AG10803 (cell line): ENCODE results near the gene TDRD9.

Source experiments
- DNase-seq: peaks from one replicate; pipeline ENCODE4 v3.0.0; 2010; ENCODE audit warnings: low read depth
- H3K4me3 ChIP-seq: 2 replicates; pipeline ENCODE4 v1.5.1; 2011; ENCODE audit warnings: mild to moderate bottlenecking, low read length, control low read depth
- TF ChIP-seq, protein P1 (sequence below): conservative IDR thresholded peaks from 2 replicates; pipeline ENCODE4 v1.5.1; 2011; ENCODE audit warnings: mild to moderate bottlenecking, low read length, control low read depth, inconsistent platforms

Gene TDRD9

DNA sequence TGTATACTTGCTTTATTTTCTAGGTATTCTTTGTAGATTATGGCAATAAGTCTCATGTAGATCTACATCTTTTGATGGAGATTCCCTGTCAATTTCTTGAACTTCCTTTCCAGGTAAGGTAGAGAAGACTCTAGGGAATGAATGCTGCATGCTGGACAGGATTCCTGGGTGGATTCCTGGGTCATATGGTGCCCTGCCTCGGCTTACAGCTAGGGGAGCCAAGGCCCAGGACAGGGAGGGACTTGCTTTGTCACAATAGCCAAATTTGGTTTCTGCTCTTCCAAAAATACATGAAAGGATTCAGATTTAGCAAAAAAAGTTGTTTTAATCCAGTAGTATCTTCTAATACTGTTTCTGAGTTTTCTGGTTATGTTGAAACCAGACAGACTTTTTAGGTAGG, 97.8 kb downstream of the TDRD9 start:
- TF ChIP-seq, protein P1, sequence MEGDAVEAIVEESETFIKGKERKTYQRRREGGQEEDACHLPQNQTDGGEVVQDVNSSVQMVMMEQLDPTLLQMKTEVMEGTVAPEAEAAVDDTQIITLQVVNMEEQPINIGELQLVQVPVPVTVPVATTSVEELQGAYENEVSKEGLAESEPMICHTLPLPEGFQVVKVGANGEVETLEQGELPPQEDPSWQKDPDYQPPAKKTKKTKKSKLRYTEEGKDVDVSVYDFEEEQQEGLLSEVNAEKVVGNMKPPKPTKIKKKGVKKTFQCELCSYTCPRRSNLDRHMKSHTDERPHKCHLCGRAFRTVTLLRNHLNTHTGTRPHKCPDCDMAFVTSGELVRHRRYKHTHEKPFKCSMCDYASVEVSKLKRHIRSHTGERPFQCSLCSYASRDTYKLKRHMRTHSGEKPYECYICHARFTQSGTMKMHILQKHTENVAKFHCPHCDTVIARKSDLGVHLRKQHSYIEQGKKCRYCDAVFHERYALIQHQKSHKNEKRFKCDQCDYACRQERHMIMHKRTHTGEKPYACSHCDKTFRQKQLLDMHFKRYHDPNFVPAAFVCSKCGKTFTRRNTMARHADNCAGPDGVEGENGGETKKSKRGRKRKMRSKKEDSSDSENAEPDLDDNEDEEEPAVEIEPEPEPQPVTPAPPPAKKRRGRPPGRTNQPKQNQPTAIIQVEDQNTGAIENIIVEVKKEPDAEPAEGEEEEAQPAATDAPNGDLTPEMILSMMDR = no peak
- DNase-seq = no peak
- no peak overlapping the region for H3K4me3 ChIP-seq

DNA sequence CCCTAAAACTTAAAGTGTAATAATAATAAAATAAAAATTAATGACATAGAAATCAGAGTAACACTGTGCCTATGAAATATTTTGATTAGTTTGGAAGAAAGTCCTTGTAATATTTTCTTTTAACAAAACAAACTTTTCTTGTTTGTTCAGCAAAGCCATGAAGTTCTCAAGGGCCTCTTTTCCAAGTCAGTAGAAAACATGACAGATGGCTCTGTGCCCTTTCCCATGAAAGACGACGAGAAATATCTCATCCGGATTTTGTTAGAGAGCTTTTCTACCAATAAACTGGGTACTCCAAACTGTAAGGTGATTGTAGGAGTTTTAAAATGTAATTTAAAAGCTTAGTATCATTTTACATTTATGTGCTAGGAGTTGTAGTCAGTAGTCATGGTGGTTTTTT, 102.7 kb downstream of the TDRD9 start:
- DNase-seq = no peak
- H3K4me3 ChIP-seq = no peak overlapping the region
- TF ChIP-seq, protein P1 = no peak

DNA sequence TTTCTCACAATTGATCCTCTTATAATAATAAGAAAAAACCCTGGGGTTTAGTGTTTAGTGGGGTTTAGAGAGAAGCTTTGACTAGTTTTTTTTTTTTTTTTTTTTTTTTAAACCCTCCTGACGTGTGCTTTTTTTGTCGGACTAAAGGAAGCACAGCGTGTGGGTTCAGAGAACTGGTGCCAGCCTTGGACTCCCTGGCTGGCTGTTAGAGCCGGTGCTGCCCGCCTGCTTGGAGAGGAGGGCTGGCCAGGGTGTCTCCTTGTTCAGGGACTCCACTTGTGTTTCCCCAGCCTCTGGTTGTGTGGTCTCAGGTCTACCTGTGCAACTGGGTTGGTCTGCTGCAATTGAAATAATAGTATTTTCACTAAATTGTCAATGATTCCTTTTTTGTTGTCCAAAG, 103.1 kb downstream of the TDRD9 start:
- no peak for DNase-seq
- H3K4me3 ChIP-seq = no peak overlapping the region
- TF ChIP-seq, protein P1 = no peak

DNA sequence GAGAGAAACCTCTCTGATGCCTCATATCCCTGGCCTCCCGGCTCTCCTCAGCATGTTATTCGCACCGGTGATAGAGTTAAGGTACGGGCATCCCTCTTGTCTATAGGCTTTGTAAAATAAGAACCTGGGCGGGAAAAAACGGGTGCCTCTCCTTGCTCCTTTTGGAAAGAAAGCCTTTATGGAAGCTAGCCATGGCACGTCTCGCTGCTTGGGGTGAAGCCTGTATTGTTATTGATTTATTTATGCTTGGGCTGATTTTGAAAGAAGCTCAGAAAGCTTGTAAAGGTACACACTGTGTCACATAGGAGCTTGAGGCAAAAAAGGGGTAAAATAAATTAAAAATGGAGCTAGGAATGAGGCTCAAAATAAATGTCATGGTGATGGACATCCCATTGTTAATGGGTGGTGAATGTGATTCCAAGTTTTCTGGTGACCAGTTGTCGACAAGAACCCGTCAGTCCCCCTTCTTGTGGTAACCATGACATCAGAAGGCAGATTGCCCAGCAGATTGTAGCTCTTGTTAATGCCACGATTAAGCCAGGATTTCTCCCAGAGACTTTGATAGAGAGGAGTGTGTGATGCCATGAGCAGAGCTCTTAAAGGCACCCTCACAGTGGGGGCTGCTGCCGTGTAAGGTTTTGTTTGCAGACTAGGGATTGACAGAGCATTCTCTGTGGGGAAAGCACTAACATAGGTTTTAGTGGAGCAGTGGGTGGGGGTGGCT, 106.9 kb downstream of the TDRD9 start:
- DNase-seq = no peak
- H3K4me3 ChIP-seq = no peak overlapping the region
- TF ChIP-seq, protein P1 = no peak

DNA sequence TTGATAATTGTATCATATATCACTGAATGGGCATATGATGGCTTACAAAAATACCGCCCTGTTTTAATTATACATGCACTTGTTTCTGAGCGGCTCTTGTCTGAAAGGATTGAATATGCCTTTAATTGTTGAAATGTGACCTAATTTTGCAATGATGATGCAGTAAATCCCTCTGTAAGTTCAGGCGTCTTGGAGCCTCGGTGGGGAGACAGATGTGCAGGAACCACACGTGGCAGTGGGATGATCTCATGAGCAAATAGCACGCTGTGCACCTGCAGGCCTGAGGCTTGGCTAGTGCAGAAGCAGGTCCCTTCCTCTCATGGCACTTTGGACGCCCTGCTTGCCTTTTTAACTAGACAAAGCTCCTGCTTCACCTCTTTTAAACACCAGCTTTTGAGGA, 108.0 kb downstream of the TDRD9 start:
- TF ChIP-seq, protein P1 = no peak
- H3K4me3 ChIP-seq = no peak overlapping the region

DNA sequence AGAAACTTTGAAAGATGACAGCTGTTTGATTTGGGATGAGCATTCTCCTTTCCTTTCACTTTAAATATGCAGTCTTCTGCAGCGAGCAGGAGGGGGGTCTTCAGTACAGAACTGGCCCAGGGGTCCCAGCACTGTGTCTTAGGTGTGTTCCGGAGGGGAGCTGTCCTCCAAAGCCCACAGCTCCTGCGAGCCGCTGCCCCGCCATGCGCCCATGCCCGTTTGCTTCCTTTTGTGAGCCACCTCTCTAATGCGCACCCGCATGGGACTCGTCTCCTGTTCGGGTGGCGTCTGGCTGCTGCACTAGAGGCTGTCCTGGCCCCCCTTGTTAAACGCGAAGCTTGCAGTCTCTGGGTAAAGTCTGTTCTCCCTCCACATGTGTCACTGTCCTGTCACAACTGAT, 108.8 kb downstream of the TDRD9 start:
- TF ChIP-seq, protein P1 = no peak
- no peak for DNase-seq
- H3K4me3 ChIP-seq = no peak overlapping the region

More for the DNA sequence above, 108.0 kb downstream of the TDRD9 start:
- no peak for DNase-seq

DNA sequence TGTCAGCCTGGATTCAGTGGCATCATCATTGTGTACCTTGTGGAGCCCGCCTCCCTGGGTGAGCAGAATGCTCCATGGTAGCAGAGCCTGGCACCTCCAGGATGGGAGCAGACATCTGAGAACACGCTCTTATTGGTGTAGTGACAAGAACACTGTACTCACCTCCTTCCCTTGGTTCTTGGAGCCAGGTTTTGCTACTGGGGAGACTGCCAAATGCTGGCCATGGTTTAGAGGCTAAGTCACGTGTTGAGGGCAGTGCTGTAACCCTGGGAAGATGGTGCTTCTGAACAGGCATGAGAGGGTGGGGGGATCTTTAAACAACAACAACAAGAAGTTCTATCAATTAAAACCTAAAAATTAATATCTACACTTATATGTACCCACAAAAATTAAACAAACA, 109.6 kb downstream of the TDRD9 start:
- TF ChIP-seq, protein P1 = no peak
- no peak overlapping the region for H3K4me3 ChIP-seq
- no peak for DNase-seq
